Astrocyte of the hippocampus (primary cell): ENCODE results near the gene TSNAX.
"Not testable (repeated sequence)": the region's sequence is repeated elsewhere in the genome, so short reads cannot be mapped to it uniquely, and the experiment has no call there.

Source experiments
- DNase-seq: peaks from one replicate; pipeline ENCODE4 v3.0.0; 2011; ENCODE audit warnings: low read depth, low spot score

Gene TSNAX

GRCh38 chr1:231528172-231529029 lies at the start of gene TSNAX:
TSNAX (plus strand) TSS chr1:231528669; CDS start chr1:231528811, 142 bp downstream.
- peak; percentile 98 for DNase-seq

- DNase-seq, result no peak
Measured at GRCh38 chr1:231478811-231479210, 49.7 kb upstream of the TSNAX start.

- DNase-seq, result no peak
Measured at GRCh38 chr1:231480008-231480407, 48.5 kb upstream of the TSNAX start.

GRCh38 chr1:231481289-231481688 lies 47.2 kb upstream of the TSNAX start:
- DNase-seq, result no peak

- peak; percentile 14 for DNase-seq
Measured at GRCh38 chr1:231485029-231485784, 43.3 kb upstream of the TSNAX start.

GRCh38 chr1:231487019-231487418 lies 41.5 kb upstream of the TSNAX start:
- DNase-seq, result no peak

GRCh38 chr1:231487910-231488309 lies 40.6 kb upstream of the TSNAX start:
- no peak for DNase-seq

GRCh38 chr1:231493421-231494185 lies 34.9 kb upstream of the TSNAX start:
- DNase-seq, result no peak

GRCh38 chr1:231494439-231495110 lies 33.9 kb upstream of the TSNAX start:
- no peak for DNase-seq

GRCh38 chr1:231497629-231498152 lies 30.8 kb upstream of the TSNAX start:
- DNase-seq, result no peak

GRCh38 chr1:231499148-231499763 lies 29.2 kb upstream of the TSNAX start:
- no peak for DNase-seq

- no peak for DNase-seq
Measured at GRCh38 chr1:231500666-231501065, 27.8 kb upstream of the TSNAX start.

GRCh38 chr1:231503168-231503567 lies 25.3 kb upstream of the TSNAX start:
- not testable (repeated sequence) for DNase-seq

GRCh38 chr1:231507476-231508355 lies 20.8 kb upstream of the TSNAX start:
- no peak for DNase-seq

GRCh38 chr1:231508497-231508896 lies 20.0 kb upstream of the TSNAX start:
- DNase-seq, result no peak

GRCh38 chr1:231508941-231509340 lies 19.5 kb upstream of the TSNAX start:
- no peak for DNase-seq

- DNase-seq, result peak; percentile 67
Measured at GRCh38 chr1:231512147-231512698, 16.2 kb upstream of the TSNAX start.

GRCh38 chr1:231515748-231516147 lies 12.7 kb upstream of the TSNAX start:
- no peak for DNase-seq

GRCh38 chr1:231517076-231517475 lies 11.4 kb upstream of the TSNAX start:
- DNase-seq, result no peak
